PC-3 (cell line): ENCODE data around the gene USP32. TPM values are rescaled to one million over a fixed set of nuclear protein-coding genes. Genes with fewer than 3 reads are reported as not detected.
A peak's percentile ranks its signal among the peaks of the same experiment; 100 is the strongest.

Experiments used
- ATAC-seq: fragments of 200-7000 bp; cut with Tn5 transposase; 2 replicates; pipeline ENCODE4 v1.9.1; 2020; ENCODE audit warnings: mild to moderate bottlenecking, moderate library complexity
- BruUV-seq: library from RNA; stranded (reverse); fragments of 400-500 nt; replicated peaks from 2 replicates; lab custom pipeline; 2021; lab: Mats Ljungman, UMichigan
- CTCF ChIA-PET: fragments of 300-600 bp; sonication (Branson Sonifier 250); formaldehyde crosslinking; loops from one replicate; lab custom pipeline; 2022; ENCODE audit warnings: antibody characterized with exemption; lab: Charles Lee
- POLR2A ChIA-PET: fragments of 300-600 bp; sonication (Branson Sonifier 250); formaldehyde crosslinking; loops from one replicate; lab custom pipeline; 2022; ENCODE audit warnings: antibody characterized with exemption; ENCODE audit not compliant: unreplicated experiment; lab: Charles Lee
- DNase-seq: peaks from one replicate; pipeline ENCODE4 v3.0.0-alpha.2; 2015
- H2AFZ ChIP-seq: fragments of 300-600 bp; sonication (generic); 2 replicates; pipeline ENCODE4 v1.6.0; 2016; ENCODE audit warnings: antibody characterized with exemption, low read length
- H3F3A ChIP-seq: fragments of 300-600 bp; sonication (generic); one replicate; pipeline ENCODE4 v1.6.0; 2017; ENCODE audit warnings: antibody characterized with exemption, low read length, control low read depth, mild to moderate bottlenecking; ENCODE audit not compliant: unreplicated experiment
- H3K27ac ChIP-seq: fragments of 300-600 bp; sonication (generic); 2 replicates; pipeline ENCODE4 v1.5.1; 2016; ENCODE audit warnings: mild to moderate bottlenecking, low read length
- H3K27me3 ChIP-seq: fragments of 300-600 bp; sonication (generic); 2 replicates; pipeline ENCODE4 v1.6.1; 2016; ENCODE audit warnings: low read length, mixed read lengths
- H3K36me3 ChIP-seq: fragments of 300-600 bp; sonication (generic); 2 replicates; pipeline ENCODE4 v1.6.1; 2016; ENCODE audit warnings: low read depth, mixed run types, low read length, mixed read lengths
- H3K4me1 ChIP-seq: fragments of 300-600 bp; sonication (generic); 2 replicates; pipeline ENCODE4 v1.5.1; 2016; ENCODE audit warnings: low read length; ENCODE audit not compliant: insufficient read depth
- H3K4me2 ChIP-seq: fragments of 300-600 bp; sonication (generic); 2 replicates; pipeline ENCODE4 v1.6.0; 2016; ENCODE audit warnings: low read length
- H3K4me3 ChIP-seq: fragments of 300-600 bp; sonication (generic); 2 replicates; pipeline ENCODE4 v1.5.1; 2016; ENCODE audit warnings: mild to moderate bottlenecking, low read length, mixed read lengths
- H3K79me2 ChIP-seq: fragments of 300-600 bp; sonication (generic); 2 replicates; pipeline ENCODE4 v1.6.1; 2017; ENCODE audit warnings: low read length, mixed read lengths
- H3K9ac ChIP-seq: fragments of 300-600 bp; sonication (generic); 2 replicates; pipeline ENCODE4 v1.6.0; 2016; ENCODE audit warnings: mild to moderate bottlenecking, low read length
- H3K9me2 ChIP-seq: fragments of 300-600 bp; sonication (generic); replicated peaks from 2 replicates; pipeline ENCODE4 v1.6.1; 2016; ENCODE audit warnings: mixed run types, low read length, mixed read lengths
- H3K9me3 ChIP-seq: fragments of 300-600 bp; sonication (generic); 2 replicates; pipeline ENCODE4 v1.6.1; 2016; ENCODE audit warnings: low read length, mixed read lengths
- H4K20me1 ChIP-seq: fragments of 300-600 bp; sonication (generic); 2 replicates; pipeline ENCODE4 v1.6.1; 2016; ENCODE audit warnings: low read length, mixed read lengths
- EZH2 ChIP-seq: fragments of 300-600 bp; sonication (generic); IDR thresholded peaks from one replicate; pipeline ENCODE4 v1.6.1; 2017; ENCODE audit warnings: antibody characterized with exemption, mild to moderate bottlenecking, low read length; ENCODE audit not compliant: unreplicated experiment
- EZH2phosphoT487 ChIP-seq: fragments of 300-600 bp; sonication (generic); IDR thresholded peaks from 2 replicates; pipeline ENCODE4 v1.6.1; 2018; ENCODE audit warnings: mild to moderate bottlenecking, antibody characterized with exemption, low read length, borderline replicate concordance
- intact Hi-C: fragments of 100-400 bp; cut with micrococcal nuclease; formaldehyde crosslinking; loops from 2 replicates; pipeline ENCODE4 v1.9.0; 2023
- total RNA-seq: library from RNA; depleted of rRNA; stranded (reverse); fragments of >200 nt; gene quantifications from 2 replicates; pipeline ENCODE4 v1.2.3, GENCODE V29; 2014
- TF ChIP-seq, protein P1 (sequence below): fragments of 300-600 bp; sonication (generic); conservative IDR thresholded peaks from 2 replicates; pipeline ENCODE4 v1.5.1; 2017; ENCODE audit warnings: antibody characterized with exemption, low read depth, mild to moderate bottlenecking, low read length

USP32 gene
- total RNA-seq, 1 experiment from 2014 or later, result 34.1 TPM

DNA sequence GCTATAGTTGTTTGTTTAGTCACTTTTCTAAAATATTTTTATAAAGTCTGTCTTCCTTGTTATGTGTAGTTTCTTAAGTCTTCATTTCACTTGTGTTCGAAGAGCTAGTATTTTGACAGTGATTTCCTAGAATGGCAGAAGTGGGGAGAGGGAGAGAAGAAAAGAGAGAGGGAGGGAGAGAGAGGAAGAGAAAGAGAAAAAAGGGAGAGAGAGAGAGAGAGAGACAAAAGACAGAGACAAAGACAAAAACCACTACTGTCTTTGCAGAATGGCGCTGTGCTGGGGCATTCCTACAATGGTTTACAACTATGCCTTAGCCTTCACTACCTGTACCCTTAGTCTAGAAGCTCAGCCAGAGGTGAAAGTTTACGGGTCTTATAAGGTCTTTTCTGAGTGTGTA is 151.6 kb downstream of the USP32 start:
- Histone ChIP-seq H3K9ac (no peak overlapping the region), H2AFZ (no peak overlapping the region), H3K4me2 (no peak overlapping the region), H3K79me2 (no peaks in the 10 kb centered on the region), H3K9me2 (no peaks in the 10 kb centered on the region), H3K36me3 (peaks cover 8% of the 10 kb centered on the region), H4K20me1 (no peaks in the 10 kb centered on the region), H3K9me3 (no peaks in the 10 kb centered on the region), H3K4me1 (no peaks in the 10 kb centered on the region), H3K4me3 (no peak overlapping the region), H3F3A (no peaks in the 10 kb centered on the region), H3K27me3 (no peaks in the 10 kb centered on the region), H3K27ac (no peak overlapping the region)
- DNase-seq, result no peak
- ATAC-seq, result no peak
- ChIA-PET CTCF (no interaction called here), POLR2A (no interaction called here)
- TF ChIP-seq, protein P1, sequence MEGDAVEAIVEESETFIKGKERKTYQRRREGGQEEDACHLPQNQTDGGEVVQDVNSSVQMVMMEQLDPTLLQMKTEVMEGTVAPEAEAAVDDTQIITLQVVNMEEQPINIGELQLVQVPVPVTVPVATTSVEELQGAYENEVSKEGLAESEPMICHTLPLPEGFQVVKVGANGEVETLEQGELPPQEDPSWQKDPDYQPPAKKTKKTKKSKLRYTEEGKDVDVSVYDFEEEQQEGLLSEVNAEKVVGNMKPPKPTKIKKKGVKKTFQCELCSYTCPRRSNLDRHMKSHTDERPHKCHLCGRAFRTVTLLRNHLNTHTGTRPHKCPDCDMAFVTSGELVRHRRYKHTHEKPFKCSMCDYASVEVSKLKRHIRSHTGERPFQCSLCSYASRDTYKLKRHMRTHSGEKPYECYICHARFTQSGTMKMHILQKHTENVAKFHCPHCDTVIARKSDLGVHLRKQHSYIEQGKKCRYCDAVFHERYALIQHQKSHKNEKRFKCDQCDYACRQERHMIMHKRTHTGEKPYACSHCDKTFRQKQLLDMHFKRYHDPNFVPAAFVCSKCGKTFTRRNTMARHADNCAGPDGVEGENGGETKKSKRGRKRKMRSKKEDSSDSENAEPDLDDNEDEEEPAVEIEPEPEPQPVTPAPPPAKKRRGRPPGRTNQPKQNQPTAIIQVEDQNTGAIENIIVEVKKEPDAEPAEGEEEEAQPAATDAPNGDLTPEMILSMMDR, result no peak
- TF ChIP-seq EZH2phosphoT487 (no peak), EZH2 (no peak)
- intact Hi-C loops, result no loop called here
- BruUV-seq, result no TSS peak

DNA sequence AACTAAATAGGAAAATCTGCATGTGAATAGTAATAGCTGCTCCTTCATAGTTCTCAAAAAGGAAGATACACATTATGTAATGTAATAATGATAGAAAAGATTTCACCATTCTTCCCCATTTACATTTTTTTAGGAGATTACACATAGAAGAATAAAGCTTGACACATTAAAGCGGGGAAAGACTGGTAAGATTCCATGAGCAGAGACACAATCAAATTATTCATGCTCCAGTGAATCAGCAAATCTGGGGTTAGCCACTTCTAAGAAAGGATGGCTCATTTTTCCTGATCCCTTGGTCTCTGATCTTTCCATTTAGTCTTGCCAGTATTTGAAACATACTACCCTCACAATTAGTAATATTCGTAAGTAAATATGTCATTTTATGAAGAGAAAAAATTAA is 160.2 kb downstream of the USP32 start:
- no peaks in the 10 kb centered on the region for H3F3A ChIP-seq
- ChIA-PET CTCF (interaction anchor here (0.5 to 1.4 kb wide), 16 partner anchors 14 to 834 kb away, joined by 3 to 12 read pairs (median 3); partner anchors contain the start of gene CA4), POLR2A (no interaction called here)
- H2AFZ ChIP-seq, result no peak overlapping the region
- BruUV-seq, result no TSS peak
- no peak for TF ChIP-seq EZH2
- no peak for TF ChIP-seq EZH2phosphoT487
- TF ChIP-seq, protein P1, result no peak
- H3K27me3 ChIP-seq, result no peaks in the 10 kb centered on the region
- H3K9me2 ChIP-seq, result no peaks in the 10 kb centered on the region
- H3K79me2 ChIP-seq, result no peaks in the 10 kb centered on the region
- no peak overlapping the region for H3K4me2 ChIP-seq
- H3K36me3 ChIP-seq, result peaks cover 10% of the 10 kb centered on the region
- no peak overlapping the region for H3K4me3 ChIP-seq
- H4K20me1 ChIP-seq, result no peaks in the 10 kb centered on the region
- intact Hi-C loops, result loop anchor here (1.0 to 10.0 kb wide), 3 partner anchors 87 to 205 kb away; partner anchors contain the start of genes CA4 and USP32
- H3K27ac ChIP-seq, result no peak overlapping the region
- H3K4me1 ChIP-seq, result no peaks in the 10 kb centered on the region
- ATAC-seq, result no peak
- no peak overlapping the region for H3K9ac ChIP-seq
- DNase-seq, result no peak
- no peaks in the 10 kb centered on the region for H3K9me3 ChIP-seq

DNA sequence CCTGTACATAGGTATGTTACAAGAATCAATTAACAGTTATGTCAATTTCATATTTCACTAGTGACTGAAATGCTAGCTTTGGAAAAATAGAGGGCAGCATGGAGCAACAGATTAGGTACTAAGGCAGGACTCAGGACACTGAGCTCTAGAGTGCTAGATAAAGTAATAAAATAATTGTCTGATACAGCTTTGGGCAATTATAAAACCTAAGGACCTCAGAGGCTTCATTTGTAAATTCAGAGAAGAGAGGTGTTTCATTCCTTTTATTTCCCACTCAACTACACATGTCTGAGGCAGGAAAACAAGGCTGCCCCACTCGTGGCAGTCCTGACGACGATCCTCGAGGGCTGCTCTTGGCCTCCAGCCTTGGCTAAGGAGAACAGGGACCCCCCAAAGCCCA is 160.7 kb downstream of the USP32 start:
- H3K9ac ChIP-seq, result no peak overlapping the region
- H2AFZ ChIP-seq, result no peak overlapping the region
- H3K27me3 ChIP-seq, result no peaks in the 10 kb centered on the region
- H3K9me3 ChIP-seq, result no peaks in the 10 kb centered on the region
- H3K4me3 ChIP-seq, result no peak overlapping the region
- H3K4me2 ChIP-seq, result no peak overlapping the region
- intact Hi-C loops, result loop anchor here (1.0 to 10.0 kb wide), 3 partner anchors 86 to 205 kb away; partner anchors contain the start of genes CA4 and USP32
- ATAC-seq (peak; percentile 84), DNase-seq (peak; percentile 61)
- ChIA-PET POLR2A (no interaction called here), CTCF (interaction anchor here (0.5 to 1.4 kb wide), 15 partner anchors 14 to 834 kb away, joined by 3 to 12 read pairs (median 3); no protein-coding TSS in a partner anchor)
- BruUV-seq, result no TSS peak
- TF ChIP-seq, protein P1, result peak; percentile 87
- no peak for TF ChIP-seq EZH2phosphoT487
- TF ChIP-seq EZH2, result no peak
- H4K20me1 ChIP-seq, result no peaks in the 10 kb centered on the region
- no peaks in the 10 kb centered on the region for H3K9me2 ChIP-seq
- no peaks in the 10 kb centered on the region for H3K79me2 ChIP-seq
- no peaks in the 10 kb centered on the region for H3F3A ChIP-seq
- H3K27ac ChIP-seq, result no peak overlapping the region
- peaks cover 10% of the 10 kb centered on the region for H3K36me3 ChIP-seq
- H3K4me1 ChIP-seq, result no peaks in the 10 kb centered on the region
